Measurements from ENCODE around the gene SARDH. TPM values are rescaled to one million over a fixed set of nuclear protein-coding genes. Genes with fewer than 3 reads are reported as not detected.

SARDH gene
- total and polyA plus RNA-seq, 2 of the 13 experiments (the other 11 are each of a cell fraction or from before 2014, with no cell fraction given), result 11.6 to 34.9 TPM

DNA sequence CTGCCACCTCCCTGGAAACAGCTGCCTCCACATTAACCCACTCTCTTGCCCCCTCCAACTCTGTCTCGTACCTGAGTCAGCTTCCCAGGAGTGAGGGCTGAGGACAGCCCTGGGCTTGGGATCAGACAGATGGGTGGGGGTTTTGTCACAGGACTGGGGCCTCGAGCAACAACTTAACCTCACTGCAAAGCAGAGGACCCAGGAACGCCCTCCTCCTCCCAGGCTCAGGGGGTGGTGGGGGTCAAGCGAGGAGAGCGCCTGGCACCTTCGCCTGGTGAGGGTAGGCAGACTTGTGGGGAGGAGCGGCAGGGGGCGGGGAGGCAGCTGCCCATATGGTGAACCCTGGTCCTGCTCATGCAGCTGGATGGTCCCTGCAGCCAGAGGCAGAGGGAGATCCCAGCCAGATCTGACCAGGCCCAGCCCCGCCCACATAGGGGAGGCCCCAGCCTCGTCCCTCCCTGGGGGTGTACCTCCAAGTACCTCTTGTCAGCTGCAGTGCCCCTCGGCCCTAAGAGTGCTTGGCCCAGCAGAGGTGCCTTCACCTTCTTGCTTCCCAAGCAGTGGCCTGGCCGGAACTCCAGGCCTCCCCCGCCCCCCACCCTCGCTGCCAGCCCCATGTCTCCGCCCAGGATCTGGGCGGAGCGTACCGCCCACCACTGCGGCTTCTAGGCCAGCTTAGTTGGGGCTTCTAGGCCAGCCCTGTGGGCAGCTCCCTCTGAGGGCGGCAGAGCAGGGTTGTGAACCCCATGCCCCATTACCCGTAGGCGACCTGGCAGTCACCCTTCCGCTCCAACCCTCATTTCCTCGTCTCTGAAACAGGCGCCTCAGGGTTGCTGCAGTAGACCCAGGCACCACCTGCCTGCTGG, at the start of gene SARDH (continued):
- TF ChIP-seq, protein P1, sequence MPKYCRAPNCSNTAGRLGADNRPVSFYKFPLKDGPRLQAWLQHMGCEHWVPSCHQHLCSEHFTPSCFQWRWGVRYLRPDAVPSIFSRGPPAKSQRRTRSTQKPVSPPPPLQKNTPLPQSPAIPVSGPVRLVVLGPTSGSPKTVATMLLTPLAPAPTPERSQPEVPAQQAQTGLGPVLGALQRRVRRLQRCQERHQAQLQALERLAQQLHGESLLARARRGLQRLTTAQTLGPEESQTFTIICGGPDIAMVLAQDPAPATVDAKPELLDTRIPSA (CRISPR knock-in tag; IDR thresholded peaks at IDR 0.05; ENCODE audit: borderline replicate concordance), result no peak
- TF ChIP-seq ZNF333 (CRISPR knock-in tag; IDR thresholded peaks at IDR 0.05; ENCODE audit: borderline replicate concordance) (peak; percentile 94; the same call in 1 of the 2 replicates), ZKSCAN1 (IDR thresholded peaks at IDR 0.05; ENCODE audit: low read length) (no peak), EP300 (IDR thresholded peaks at IDR 0.05; ENCODE audit: low read depth in 2 of 2, low read length in 2 of 2) (no peak), EP300 (CRISPR knock-in tag; IDR thresholded peaks at IDR 0.05; ENCODE audit: borderline replicate concordance) (no peak), TEF (CRISPR knock-in tag; IDR thresholded peaks at IDR 0.05) (no peak), ZNF607 (CRISPR knock-in tag; IDR thresholded peaks at IDR 0.05; ENCODE audit: borderline replicate concordance) (no peak), HOXA5 (CRISPR knock-in tag; IDR thresholded peaks at IDR 0.05) (no peak; the same call in 1 of the 2 replicates), MLLT10 (CRISPR knock-in tag; IDR thresholded peaks at IDR 0.05) (no peak), ZBTB34 (CRISPR knock-in tag; IDR thresholded peaks at IDR 0.05) (0 out of 2 replicates have a peak, but pooled peaks have one; percentile 16), ZNF678 (CRISPR knock-in tag; IDR thresholded peaks at IDR 0.05) (no peak), KDM4B (CRISPR knock-in tag; IDR thresholded peaks at IDR 0.05) (no peak), SMARCC2 (IDR thresholded peaks at IDR 0.05) (no peak), ZNF749 (CRISPR knock-in tag; IDR thresholded peaks at IDR 0.05; ENCODE audit: borderline replicate concordance) (no peak), KAT8 (CRISPR knock-in tag; IDR thresholded peaks at IDR 0.05) (peak; percentile 79), NFE2 (CRISPR knock-in tag; IDR thresholded peaks at IDR 0.05) (no peak)
- TF ChIP-seq, protein P2, sequence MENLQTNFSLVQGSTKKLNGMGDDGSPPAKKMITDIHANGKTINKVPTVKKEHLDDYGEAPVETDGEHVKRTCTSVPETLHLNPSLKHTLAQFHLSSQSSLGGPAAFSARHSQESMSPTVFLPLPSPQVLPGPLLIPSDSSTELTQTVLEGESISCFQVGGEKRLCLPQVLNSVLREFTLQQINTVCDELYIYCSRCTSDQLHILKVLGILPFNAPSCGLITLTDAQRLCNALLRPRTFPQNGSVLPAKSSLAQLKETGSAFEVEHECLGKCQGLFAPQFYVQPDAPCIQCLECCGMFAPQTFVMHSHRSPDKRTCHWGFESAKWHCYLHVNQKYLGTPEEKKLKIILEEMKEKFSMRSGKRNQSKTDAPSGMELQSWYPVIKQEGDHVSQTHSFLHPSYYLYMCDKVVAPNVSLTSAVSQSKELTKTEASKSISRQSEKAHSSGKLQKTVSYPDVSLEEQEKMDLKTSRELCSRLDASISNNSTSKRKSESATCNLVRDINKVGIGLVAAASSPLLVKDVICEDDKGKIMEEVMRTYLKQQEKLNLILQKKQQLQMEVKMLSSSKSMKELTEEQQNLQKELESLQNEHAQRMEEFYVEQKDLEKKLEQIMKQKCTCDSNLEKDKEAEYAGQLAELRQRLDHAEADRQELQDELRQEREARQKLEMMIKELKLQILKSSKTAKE (CRISPR knock-in tag; IDR thresholded peaks at IDR 0.05; ENCODE audit: borderline replicate concordance), result no peak
- TF ChIP-seq, protein P3, sequence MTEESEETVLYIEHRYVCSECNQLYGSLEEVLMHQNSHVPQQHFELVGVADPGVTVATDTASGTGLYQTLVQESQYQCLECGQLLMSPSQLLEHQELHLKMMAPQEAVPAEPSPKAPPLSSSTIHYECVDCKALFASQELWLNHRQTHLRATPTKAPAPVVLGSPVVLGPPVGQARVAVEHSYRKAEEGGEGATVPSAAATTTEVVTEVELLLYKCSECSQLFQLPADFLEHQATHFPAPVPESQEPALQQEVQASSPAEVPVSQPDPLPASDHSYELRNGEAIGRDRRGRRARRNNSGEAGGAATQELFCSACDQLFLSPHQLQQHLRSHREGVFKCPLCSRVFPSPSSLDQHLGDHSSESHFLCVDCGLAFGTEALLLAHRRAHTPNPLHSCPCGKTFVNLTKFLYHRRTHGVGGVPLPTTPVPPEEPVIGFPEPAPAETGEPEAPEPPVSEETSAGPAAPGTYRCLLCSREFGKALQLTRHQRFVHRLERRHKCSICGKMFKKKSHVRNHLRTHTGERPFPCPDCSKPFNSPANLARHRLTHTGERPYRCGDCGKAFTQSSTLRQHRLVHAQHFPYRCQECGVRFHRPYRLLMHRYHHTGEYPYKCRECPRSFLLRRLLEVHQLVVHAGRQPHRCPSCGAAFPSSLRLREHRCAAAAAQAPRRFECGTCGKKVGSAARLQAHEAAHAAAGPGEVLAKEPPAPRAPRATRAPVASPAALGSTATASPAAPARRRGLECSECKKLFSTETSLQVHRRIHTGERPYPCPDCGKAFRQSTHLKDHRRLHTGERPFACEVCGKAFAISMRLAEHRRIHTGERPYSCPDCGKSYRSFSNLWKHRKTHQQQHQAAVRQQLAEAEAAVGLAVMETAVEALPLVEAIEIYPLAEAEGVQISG (CRISPR knock-in tag; IDR thresholded peaks at IDR 0.05), result peak; percentile 31
- TF ChIP-seq, protein P4, sequence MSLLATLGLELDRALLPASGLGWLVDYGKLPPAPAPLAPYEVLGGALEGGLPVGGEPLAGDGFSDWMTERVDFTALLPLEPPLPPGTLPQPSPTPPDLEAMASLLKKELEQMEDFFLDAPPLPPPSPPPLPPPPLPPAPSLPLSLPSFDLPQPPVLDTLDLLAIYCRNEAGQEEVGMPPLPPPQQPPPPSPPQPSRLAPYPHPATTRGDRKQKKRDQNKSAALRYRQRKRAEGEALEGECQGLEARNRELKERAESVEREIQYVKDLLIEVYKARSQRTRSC (CRISPR knock-in tag; IDR thresholded peaks at IDR 0.05; ENCODE audit: low read depth), result no peak
- TF ChIP-seq, protein P5, sequence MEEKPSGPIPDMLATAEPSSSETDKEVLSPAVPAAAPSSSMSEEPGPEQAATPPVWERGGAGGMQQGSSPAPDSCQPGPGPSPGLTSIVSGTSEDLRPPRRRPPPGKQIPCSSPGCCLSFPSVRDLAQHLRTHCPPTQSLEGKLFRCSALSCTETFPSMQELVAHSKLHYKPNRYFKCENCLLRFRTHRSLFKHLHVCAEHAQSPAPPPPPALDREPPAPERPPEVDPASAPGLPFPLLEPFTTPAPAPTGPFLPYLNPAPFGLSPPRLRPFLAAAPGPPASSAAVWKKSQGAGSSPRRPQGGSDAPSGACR (CRISPR knock-in tag; IDR thresholded peaks at IDR 0.05), result peak; percentile 58
